Neural cell (in vitro differentiated cells): ENCODE measurements around the gene CCDC68. TPM values are rescaled to one million over a fixed set of nuclear protein-coding genes. Genes with fewer than 3 reads are reported as not detected.

Experiments
- H2AFZ ChIP-seq: fragments of 200-600, 300-800 bp; sonication (generic), shearing (Covaris generic); 2 replicates; pipeline ENCODE4 v1.6.0; 2014; ENCODE audit warnings: low read depth, mild to moderate bottlenecking, antibody characterized with exemption, low read length, moderate library complexity
- H3F3A ChIP-seq: fragments of 200-600 bp; shearing (Covaris generic); 2 replicates; pipeline ENCODE4 v1.6.1; 2016; ENCODE audit warnings: mild to moderate bottlenecking, moderate library complexity, mixed read lengths, antibody characterized with exemption, low read length; ENCODE audit not compliant: insufficient read depth, poor library complexity, severe bottlenecking
- H3K27ac ChIP-seq: fragments of 200-600, 300-800 bp; sonication (generic), shearing (Covaris generic); 2 replicates; pipeline ENCODE4 v1.5.1; 2014; ENCODE audit warnings: mild to moderate bottlenecking, low read length, moderate library complexity
- H3K27me3 ChIP-seq: fragments of 300-800, 200-600 bp; sonication (generic), shearing (Covaris generic); 2 replicates; pipeline ENCODE4 v1.6.0; 2014; ENCODE audit warnings: mild to moderate bottlenecking, low read depth, low read length, moderate library complexity; ENCODE audit not compliant: insufficient read depth
- H3K36me3 ChIP-seq: fragments of 300-800, 200-600 bp; sonication (generic), shearing (Covaris generic); 2 replicates; pipeline ENCODE4 v1.5.1; 2014; ENCODE audit warnings: mild to moderate bottlenecking, antibody characterized with exemption, low read length, moderate library complexity; ENCODE audit not compliant: insufficient read depth
- H3K4me2 ChIP-seq: fragments of 300-800, 200-600 bp; sonication (generic), shearing (Covaris generic); 2 replicates; pipeline ENCODE4 v1.6.0; 2014; ENCODE audit warnings: mild to moderate bottlenecking, low read length
- H3K4me3 ChIP-seq: fragments of 300-800, 200-600 bp; sonication (generic), shearing (Covaris generic); 2 replicates; pipeline ENCODE4 v1.5.1; 2014; ENCODE audit warnings: mild to moderate bottlenecking, low read length, moderate library complexity
- H3K79me2 ChIP-seq: fragments of 200-600 bp; shearing (Covaris generic); replicated peaks from 2 replicates; pipeline ENCODE4 v1.6.0; 2014; ENCODE audit warnings: mild to moderate bottlenecking, low read length, moderate library complexity; ENCODE audit not compliant: insufficient read depth
- H3K9ac ChIP-seq: fragments of 300-800, 200-600 bp; sonication (generic), shearing (Covaris generic); 2 replicates; pipeline ENCODE4 v1.6.1; 2016; ENCODE audit warnings: mild to moderate bottlenecking, low read length, mixed read lengths
- H3K9me2 ChIP-seq: fragments of 200-600 bp; shearing (Covaris generic); 2 replicates; pipeline ENCODE4 v1.6.1; 2016; ENCODE audit warnings: mild to moderate bottlenecking, low read length, mixed read lengths; ENCODE audit not compliant: insufficient read depth
- H3K9me3 ChIP-seq: fragments of 200-600, 300-800 bp; sonication (generic), shearing (Covaris generic); 2 replicates; pipeline ENCODE4 v1.6.1; 2016; ENCODE audit warnings: mild to moderate bottlenecking, mixed run types, low read length, moderate library complexity, mixed read lengths
- H4K20me1 ChIP-seq: fragments of 200-600 bp; shearing (Covaris generic); 2 replicates; pipeline ENCODE4 v1.6.1; 2016; ENCODE audit warnings: mild to moderate bottlenecking, mixed run types; ENCODE audit not compliant: insufficient read depth
- EP300 ChIP-seq: fragments of 450-650 bp; conservative IDR thresholded peaks from 2 replicates; pipeline ENCODE4 v1.6.1; 2014; ENCODE audit warnings: antibody characterized with exemption, mild to moderate bottlenecking, moderate library complexity; ENCODE audit not compliant: poor library complexity, severe bottlenecking
- EZH2 ChIP-seq: fragments of 200-600, 300-800 bp; shearing (Covaris generic), sonication (generic); IDR thresholded peaks from 2 replicates; pipeline ENCODE4 v1.6.1; 2014; ENCODE audit warnings: antibody characterized with exemption, low read length, borderline replicate concordance, mild to moderate bottlenecking; ENCODE audit not compliant: insufficient read depth, poor library complexity, severe bottlenecking
- MXI1 ChIP-seq: fragments of 450-650 bp; conservative IDR thresholded peaks from 2 replicates; pipeline ENCODE4 v1.6.1; 2014; ENCODE audit warnings: antibody characterized with exemption, mild to moderate bottlenecking; ENCODE audit not compliant: poor library complexity, severe bottlenecking
- POLR2AphosphoS5 ChIP-seq: IDR thresholded peaks from 2 replicates; pipeline ENCODE4 v1.6.1; 2012
- RAD21 ChIP-seq: fragments of 450-650 bp; conservative IDR thresholded peaks from 2 replicates; pipeline ENCODE4 v1.6.1; 2014; ENCODE audit warnings: antibody characterized with exemption, mild to moderate bottlenecking, moderate library complexity
- SMC3 ChIP-seq: fragments of 450-650 bp; conservative IDR thresholded peaks from 2 replicates; pipeline ENCODE4 v1.6.1; 2014; ENCODE audit warnings: antibody characterized with exemption, mild to moderate bottlenecking, moderate library complexity; ENCODE audit not compliant: poor library complexity
- TAF1 ChIP-seq: IDR thresholded peaks from 2 replicates; pipeline ENCODE4 v1.6.1; 2012; ENCODE audit warnings: low read depth
- polyA plus RNA-seq: library from polyadenylated mRNA; depleted of rRNA; stranded (reverse); fragments of >200 nt; gene quantifications from 2 replicates; pipeline ENCODE4 v1.2.3, GENCODE V29; 2014
- TF ChIP-seq, protein P1 (sequence below): IDR thresholded peaks from 2 replicates; pipeline ENCODE4 v1.6.1; 2012; ENCODE audit warnings: borderline replicate concordance
- TF ChIP-seq, protein P2 (sequence below): fragments of 450-650 bp; IDR thresholded peaks from 2 replicates; pipeline ENCODE4 v1.5.1; 2014; ENCODE audit warnings: antibody characterized with exemption, mild to moderate bottlenecking, moderate library complexity; ENCODE audit not compliant: poor library complexity, severe bottlenecking

Gene CCDC68
- polyA plus RNA-seq, 1 donor from 2014 or later: 0.30 TPM

DNA sequence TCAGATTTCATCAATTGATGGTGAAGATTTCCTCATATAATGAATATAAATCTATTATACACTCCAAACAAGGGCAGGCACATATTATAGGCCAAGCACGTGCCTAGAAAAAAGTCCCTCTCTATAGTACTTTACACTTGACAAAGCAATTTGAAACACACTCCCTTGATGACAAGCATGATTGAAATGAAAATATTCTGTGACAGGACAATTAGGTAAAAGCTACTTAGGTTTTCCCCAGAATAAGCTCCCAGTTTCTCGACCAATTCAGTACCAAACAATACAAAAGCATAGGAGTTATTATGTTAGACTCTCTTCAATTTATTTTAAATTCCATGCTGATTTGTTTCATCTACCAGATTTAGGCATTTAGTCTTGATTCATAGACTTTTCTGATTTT is 47.7 kb downstream of the CCDC68 start:
- TF ChIP-seq, protein P1, sequence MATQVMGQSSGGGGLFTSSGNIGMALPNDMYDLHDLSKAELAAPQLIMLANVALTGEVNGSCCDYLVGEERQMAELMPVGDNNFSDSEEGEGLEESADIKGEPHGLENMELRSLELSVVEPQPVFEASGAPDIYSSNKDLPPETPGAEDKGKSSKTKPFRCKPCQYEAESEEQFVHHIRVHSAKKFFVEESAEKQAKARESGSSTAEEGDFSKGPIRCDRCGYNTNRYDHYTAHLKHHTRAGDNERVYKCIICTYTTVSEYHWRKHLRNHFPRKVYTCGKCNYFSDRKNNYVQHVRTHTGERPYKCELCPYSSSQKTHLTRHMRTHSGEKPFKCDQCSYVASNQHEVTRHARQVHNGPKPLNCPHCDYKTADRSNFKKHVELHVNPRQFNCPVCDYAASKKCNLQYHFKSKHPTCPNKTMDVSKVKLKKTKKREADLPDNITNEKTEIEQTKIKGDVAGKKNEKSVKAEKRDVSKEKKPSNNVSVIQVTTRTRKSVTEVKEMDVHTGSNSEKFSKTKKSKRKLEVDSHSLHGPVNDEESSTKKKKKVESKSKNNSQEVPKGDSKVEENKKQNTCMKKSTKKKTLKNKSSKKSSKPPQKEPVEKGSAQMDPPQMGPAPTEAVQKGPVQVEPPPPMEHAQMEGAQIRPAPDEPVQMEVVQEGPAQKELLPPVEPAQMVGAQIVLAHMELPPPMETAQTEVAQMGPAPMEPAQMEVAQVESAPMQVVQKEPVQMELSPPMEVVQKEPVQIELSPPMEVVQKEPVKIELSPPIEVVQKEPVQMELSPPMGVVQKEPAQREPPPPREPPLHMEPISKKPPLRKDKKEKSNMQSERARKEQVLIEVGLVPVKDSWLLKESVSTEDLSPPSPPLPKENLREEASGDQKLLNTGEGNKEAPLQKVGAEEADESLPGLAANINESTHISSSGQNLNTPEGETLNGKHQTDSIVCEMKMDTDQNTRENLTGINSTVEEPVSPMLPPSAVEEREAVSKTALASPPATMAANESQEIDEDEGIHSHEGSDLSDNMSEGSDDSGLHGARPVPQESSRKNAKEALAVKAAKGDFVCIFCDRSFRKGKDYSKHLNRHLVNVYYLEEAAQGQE: peak; percentile 74
- no peak for TF ChIP-seq EZH2
- no peak for TF ChIP-seq TAF1
- peak; percentile 95 for TF ChIP-seq EP300
- no peak for TF ChIP-seq MXI1
- no peak for TF ChIP-seq RAD21
- TF ChIP-seq SMC3: no peak
- TF ChIP-seq, protein P2, sequence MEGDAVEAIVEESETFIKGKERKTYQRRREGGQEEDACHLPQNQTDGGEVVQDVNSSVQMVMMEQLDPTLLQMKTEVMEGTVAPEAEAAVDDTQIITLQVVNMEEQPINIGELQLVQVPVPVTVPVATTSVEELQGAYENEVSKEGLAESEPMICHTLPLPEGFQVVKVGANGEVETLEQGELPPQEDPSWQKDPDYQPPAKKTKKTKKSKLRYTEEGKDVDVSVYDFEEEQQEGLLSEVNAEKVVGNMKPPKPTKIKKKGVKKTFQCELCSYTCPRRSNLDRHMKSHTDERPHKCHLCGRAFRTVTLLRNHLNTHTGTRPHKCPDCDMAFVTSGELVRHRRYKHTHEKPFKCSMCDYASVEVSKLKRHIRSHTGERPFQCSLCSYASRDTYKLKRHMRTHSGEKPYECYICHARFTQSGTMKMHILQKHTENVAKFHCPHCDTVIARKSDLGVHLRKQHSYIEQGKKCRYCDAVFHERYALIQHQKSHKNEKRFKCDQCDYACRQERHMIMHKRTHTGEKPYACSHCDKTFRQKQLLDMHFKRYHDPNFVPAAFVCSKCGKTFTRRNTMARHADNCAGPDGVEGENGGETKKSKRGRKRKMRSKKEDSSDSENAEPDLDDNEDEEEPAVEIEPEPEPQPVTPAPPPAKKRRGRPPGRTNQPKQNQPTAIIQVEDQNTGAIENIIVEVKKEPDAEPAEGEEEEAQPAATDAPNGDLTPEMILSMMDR: no peak
- TF ChIP-seq POLR2AphosphoS5: peak; percentile 77
- H3K9ac ChIP-seq: peak overlapping the region; percentile 59
- peak overlapping the region; percentile 88 for H3K27ac ChIP-seq
- no peak overlapping the region for H2AFZ ChIP-seq
- H3K4me3 ChIP-seq: peak overlapping the region; percentile 17
- no peaks in the 10 kb centered on the region for H3K79me2 ChIP-seq
- H3K9me3 ChIP-seq: no peaks in the 10 kb centered on the region
- H3K36me3 ChIP-seq: no peaks in the 10 kb centered on the region
- peak overlapping the region; percentile 50 for H3K4me2 ChIP-seq
- H4K20me1 ChIP-seq: no peaks in the 10 kb centered on the region
- peaks cover 5% of the 10 kb centered on the region for H3F3A ChIP-seq
- H3K27me3 ChIP-seq: no peaks in the 10 kb centered on the region
- H3K9me2 ChIP-seq: no peaks in the 10 kb centered on the region

DNA sequence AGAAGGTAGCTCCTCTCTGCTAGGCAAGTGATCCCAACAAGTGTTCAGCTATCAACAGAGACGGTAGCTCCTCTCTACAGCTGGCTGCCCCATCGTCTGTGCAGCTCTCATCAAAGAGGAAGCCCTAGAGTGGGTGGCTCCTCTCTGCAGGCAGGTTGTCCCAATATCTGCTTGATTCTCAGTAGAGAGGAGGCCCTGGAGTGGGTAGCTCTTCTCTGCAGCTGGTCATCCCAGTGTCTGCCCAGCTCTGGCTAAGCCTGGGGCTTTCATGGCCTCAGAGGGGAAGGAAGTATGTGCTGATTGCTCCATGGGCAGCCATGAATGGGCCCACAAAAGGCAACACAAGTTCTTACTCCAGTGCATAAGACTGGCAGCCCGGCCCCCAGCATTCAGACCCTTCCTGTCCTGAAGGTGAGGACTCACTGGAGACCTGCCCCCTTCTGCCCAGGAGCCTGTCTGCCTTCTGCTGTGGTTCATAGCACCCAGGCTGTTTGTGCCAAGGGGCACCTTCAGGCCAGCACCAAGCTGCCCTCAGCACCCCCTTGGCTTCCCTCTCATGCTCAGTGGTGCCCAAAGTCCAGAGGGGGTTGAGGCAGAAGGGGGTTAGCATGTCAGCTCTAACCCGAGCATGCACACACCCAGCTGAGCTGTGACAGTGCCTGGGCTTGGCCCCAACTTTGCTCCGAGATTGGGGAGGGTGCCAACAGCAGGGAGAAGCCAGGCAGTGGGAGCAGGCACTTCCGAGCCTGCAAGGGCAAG is 48.9 kb downstream of the CCDC68 start:
- Histone ChIP-seq H3F3A (peaks cover 5% of the 10 kb centered on the region), H2AFZ (no peak overlapping the region), H3K9me2 (no peaks in the 10 kb centered on the region), H3K36me3 (no peaks in the 10 kb centered on the region), H3K9ac (peak overlapping the region; percentile 59), H3K79me2 (no peaks in the 10 kb centered on the region), H4K20me1 (no peaks in the 10 kb centered on the region), H3K27ac (peak overlapping the region; percentile 88), H3K4me3 (peak overlapping the region; percentile 16), H3K4me2 (no peak overlapping the region), H3K9me3 (no peaks in the 10 kb centered on the region), H3K27me3 (no peaks in the 10 kb centered on the region)
- TF ChIP-seq, protein P2: no peak
- TF ChIP-seq EP300: no peak
- TF ChIP-seq POLR2AphosphoS5: no peak
- no peak for TF ChIP-seq SMC3
- TF ChIP-seq EZH2: no peak
- TF ChIP-seq TAF1: no peak
- TF ChIP-seq MXI1: no peak
- TF ChIP-seq RAD21: no peak
- TF ChIP-seq, protein P1: no peak
